Astrocyte of the spinal cord (primary cell): ENCODE measurements around the gene UBE2E2.

Experiments used
- DNase-seq: peaks from one replicate; pipeline ENCODE4 v3.0.0; 2011; ENCODE audit warnings: low read depth, low spot score
- H3K4me3 ChIP-seq: 2 replicates; pipeline ENCODE4 v1.5.1; 2011; ENCODE audit warnings: low read depth, mild to moderate bottlenecking, low read length, moderate library complexity
- in situ Hi-C: cut with HindIII; loops from 2 replicates; pipeline ENCODE4 v1.10.0; 2017; ENCODE audit warnings: low sequenced_read_pairs
- TF ChIP-seq, protein P1 (sequence below): IDR thresholded peaks from 2 replicates; pipeline ENCODE4 v1.5.1; 2012; ENCODE audit warnings: low read depth, mild to moderate bottlenecking, low read length, inconsistent platforms

The UBE2E2 gene

GRCh38 chr3:23547905-23548650 lies 345.0 kb downstream of the UBE2E2 start:
- TF ChIP-seq, protein P1, sequence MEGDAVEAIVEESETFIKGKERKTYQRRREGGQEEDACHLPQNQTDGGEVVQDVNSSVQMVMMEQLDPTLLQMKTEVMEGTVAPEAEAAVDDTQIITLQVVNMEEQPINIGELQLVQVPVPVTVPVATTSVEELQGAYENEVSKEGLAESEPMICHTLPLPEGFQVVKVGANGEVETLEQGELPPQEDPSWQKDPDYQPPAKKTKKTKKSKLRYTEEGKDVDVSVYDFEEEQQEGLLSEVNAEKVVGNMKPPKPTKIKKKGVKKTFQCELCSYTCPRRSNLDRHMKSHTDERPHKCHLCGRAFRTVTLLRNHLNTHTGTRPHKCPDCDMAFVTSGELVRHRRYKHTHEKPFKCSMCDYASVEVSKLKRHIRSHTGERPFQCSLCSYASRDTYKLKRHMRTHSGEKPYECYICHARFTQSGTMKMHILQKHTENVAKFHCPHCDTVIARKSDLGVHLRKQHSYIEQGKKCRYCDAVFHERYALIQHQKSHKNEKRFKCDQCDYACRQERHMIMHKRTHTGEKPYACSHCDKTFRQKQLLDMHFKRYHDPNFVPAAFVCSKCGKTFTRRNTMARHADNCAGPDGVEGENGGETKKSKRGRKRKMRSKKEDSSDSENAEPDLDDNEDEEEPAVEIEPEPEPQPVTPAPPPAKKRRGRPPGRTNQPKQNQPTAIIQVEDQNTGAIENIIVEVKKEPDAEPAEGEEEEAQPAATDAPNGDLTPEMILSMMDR: no peak
- H3K4me3 ChIP-seq: no peak overlapping the region
- DNase-seq: no peak
- in situ Hi-C loops: no loop called here

GRCh38 chr3:23548706-23549105 lies 345.6 kb downstream of the UBE2E2 start:
- DNase-seq: no peak
- in situ Hi-C loops: no loop called here
- TF ChIP-seq, protein P1: no peak
- no peak overlapping the region for H3K4me3 ChIP-seq

DNA sequence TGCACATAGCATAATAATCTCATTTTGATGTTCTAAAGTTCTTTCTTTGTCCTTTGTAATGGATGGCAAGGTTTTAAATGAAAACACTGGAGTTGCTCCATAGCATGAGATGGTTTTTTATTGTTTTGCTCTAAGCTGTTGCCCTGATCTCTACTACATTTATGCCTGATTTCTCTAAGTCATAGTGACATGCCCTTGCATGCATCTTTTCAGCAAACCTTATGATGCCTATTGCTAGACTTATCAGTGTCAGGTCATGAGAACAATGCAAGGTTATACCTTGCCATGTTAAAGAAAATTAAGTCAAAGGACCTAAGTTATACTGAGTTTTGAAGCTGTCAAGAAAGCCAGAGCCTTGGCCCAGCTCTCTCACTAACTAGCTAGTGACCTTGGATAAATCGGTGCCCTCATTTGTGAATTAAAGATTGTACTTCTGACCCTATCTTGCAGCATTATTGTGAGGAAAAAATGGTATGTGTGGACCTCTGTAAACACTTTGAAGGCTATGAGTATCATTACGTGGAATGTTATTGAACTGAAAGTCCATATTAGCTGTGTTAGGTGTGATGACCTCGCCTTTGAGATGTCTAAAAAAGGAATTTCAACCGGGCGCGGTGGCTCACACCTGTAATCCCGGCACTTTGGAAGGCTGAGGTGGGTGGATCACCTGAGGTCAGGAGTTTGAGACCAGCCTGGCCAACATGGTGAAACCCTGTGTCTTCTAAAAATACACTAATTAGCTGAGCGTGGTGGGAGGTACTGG lies 346.2 kb downstream of the UBE2E2 start:
- TF ChIP-seq, protein P1: no peak
- in situ Hi-C loops: no loop called here
- H3K4me3 ChIP-seq: no peak overlapping the region
- no peak for DNase-seq

DNA sequence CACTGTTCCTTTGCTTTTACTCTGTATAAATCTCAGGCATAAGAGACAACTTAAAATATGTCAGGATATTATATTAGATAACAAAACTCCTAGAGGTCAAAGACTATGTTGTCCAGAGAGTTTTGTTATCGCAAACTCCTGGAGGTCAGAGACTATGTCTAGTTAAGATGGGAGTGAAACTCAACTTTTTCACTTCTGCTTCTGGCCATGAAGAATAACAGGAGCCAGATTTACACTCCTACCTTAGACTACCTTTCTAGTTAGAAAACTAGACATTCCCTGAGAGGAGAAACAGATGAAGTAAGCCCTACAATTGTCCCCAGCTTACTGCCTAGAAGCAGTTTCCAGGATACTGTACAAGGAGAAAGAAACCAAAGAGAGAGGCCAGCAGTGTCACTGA lies 347.3 kb downstream of the UBE2E2 start:
- DNase-seq: no peak
- in situ Hi-C loops: no loop called here
- TF ChIP-seq, protein P1: no peak
- H3K4me3 ChIP-seq: no peak overlapping the region

DNA sequence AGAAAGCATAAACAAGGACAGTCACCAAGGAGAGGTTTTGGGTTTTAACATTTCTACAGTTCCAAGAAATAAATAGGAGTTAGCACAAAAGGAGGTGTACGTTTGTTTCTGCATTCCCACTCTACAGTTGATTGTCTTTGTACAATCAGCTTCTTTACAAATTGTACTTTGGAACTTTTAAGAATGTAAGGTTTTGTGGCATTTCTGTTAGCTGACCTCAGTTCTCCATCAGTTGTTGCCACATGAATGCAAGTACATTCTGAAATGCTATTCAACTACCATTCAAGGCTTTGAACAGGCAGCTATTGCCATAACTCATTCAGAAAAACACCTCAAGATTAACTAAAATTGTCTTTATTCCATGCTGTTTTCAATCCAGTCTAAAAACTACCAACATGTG lies 349.4 kb downstream of the UBE2E2 start:
- DNase-seq: no peak
- TF ChIP-seq, protein P1: no peak
- no peak overlapping the region for H3K4me3 ChIP-seq
- in situ Hi-C loops: no loop called here

- in situ Hi-C loops: no loop called here
- no peak for DNase-seq
- no peak overlapping the region for H3K4me3 ChIP-seq
- TF ChIP-seq, protein P1: no peak
These were observed 350.2 kb downstream of the UBE2E2 start for GRCh38 chr3:23553353-23553752.
